ENCODE measurements around the gene PTPRE.

The PTPRE gene

GRCh38 chr10:128056303-128057050, 149.6 kb downstream of the PTPRE start:
- no peaks in the 10 kb centered on the region for H3K27me3 ChIP-seq (ENCODE audit: insufficient read depth, poor library complexity, severe bottlenecking)
- no peak for ATAC-seq (ENCODE audit: low read depth)
- peaks cover 25% of the 10 kb centered on the region for H3K36me3 ChIP-seq (ENCODE audit: low read depth)
- TF ChIP-seq CTCF (IDR thresholded peaks at IDR 0.05; ENCODE audit: poor library complexity, severe bottlenecking), result no peak
- no peak overlapping the region for H3K4me3 ChIP-seq (ENCODE audit: severe bottlenecking)
- H3K4me1 ChIP-seq (ENCODE audit: insufficient read depth, poor library complexity, severe bottlenecking), result peaks cover 5% of the 10 kb centered on the region
- DNase-seq (ENCODE audit: low spot score), result no peak
- no peak overlapping the region for H3K27ac ChIP-seq (ENCODE audit: poor library complexity, severe bottlenecking)
- H3K9me3 ChIP-seq (ENCODE audit: severe bottlenecking), result no peaks in the 10 kb centered on the region

- H3K4me3 ChIP-seq (ENCODE audit: severe bottlenecking), result no peak overlapping the region
- no peaks in the 10 kb centered on the region for H3K27me3 ChIP-seq (ENCODE audit: insufficient read depth, poor library complexity, severe bottlenecking)
- no peak for TF ChIP-seq CTCF (IDR thresholded peaks at IDR 0.05; ENCODE audit: poor library complexity, severe bottlenecking)
- peaks cover 22% of the 10 kb centered on the region for H3K36me3 ChIP-seq (ENCODE audit: low read depth)
- DNase-seq (ENCODE audit: low spot score) (no peak), ATAC-seq (ENCODE audit: low read depth) (no peak)
- H3K9me3 ChIP-seq (ENCODE audit: severe bottlenecking), result no peaks in the 10 kb centered on the region
- no peak overlapping the region for H3K27ac ChIP-seq (ENCODE audit: poor library complexity, severe bottlenecking)
- peaks cover 5% of the 10 kb centered on the region for H3K4me1 ChIP-seq (ENCODE audit: insufficient read depth, poor library complexity, severe bottlenecking)
Measured at GRCh38 chr10:128058106-128058749, 151.3 kb downstream of the PTPRE start.

DNA sequence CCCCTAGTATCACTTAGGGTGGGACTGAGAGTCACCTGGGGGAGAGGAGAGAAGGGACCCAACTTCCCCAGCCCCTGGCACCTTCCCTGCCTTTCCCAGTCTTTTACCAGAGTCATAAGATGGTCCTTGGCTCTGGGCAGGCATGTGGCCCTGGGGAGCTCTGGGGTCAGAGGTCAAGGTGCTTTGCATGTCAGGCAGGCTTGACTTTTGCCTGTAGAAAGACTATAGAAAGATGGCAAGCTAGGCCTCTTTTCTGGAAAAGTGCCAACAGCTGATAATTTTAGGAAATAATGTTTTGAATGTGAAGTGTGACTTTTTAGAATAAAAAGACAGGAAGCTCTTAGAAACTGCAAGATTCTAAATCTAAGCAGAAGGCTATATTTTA, 151.8 kb downstream of the PTPRE start:
- H3K4me3 ChIP-seq (ENCODE audit: severe bottlenecking), result no peak overlapping the region

GRCh38 chr10:128059266-128059981, 152.5 kb downstream of the PTPRE start:
- H3K4me1 ChIP-seq (ENCODE audit: insufficient read depth, poor library complexity, severe bottlenecking), result peaks cover 10% of the 10 kb centered on the region
- no peak overlapping the region for H3K27ac ChIP-seq (ENCODE audit: poor library complexity, severe bottlenecking)
- H3K27me3 ChIP-seq (ENCODE audit: insufficient read depth, poor library complexity, severe bottlenecking), result no peaks in the 10 kb centered on the region
- TF ChIP-seq CTCF (IDR thresholded peaks at IDR 0.05; ENCODE audit: poor library complexity, severe bottlenecking), result no peak
- no peaks in the 10 kb centered on the region for H3K9me3 ChIP-seq (ENCODE audit: severe bottlenecking)
- peaks cover 22% of the 10 kb centered on the region for H3K36me3 ChIP-seq (ENCODE audit: low read depth)
- DNase-seq (ENCODE audit: low spot score), result no peak
- H3K4me3 ChIP-seq (ENCODE audit: severe bottlenecking), result no peak overlapping the region
- ATAC-seq (ENCODE audit: low read depth), result no peak

More for the DNA sequence above, 151.8 kb downstream of the PTPRE start:
- DNase-seq (ENCODE audit: low spot score) (no peak), ATAC-seq (ENCODE audit: low read depth) (no peak)
- peaks cover 8% of the 10 kb centered on the region for H3K4me1 ChIP-seq (ENCODE audit: insufficient read depth, poor library complexity, severe bottlenecking)
- H3K36me3 ChIP-seq (ENCODE audit: low read depth), result peaks cover 22% of the 10 kb centered on the region
- no peak for TF ChIP-seq CTCF (IDR thresholded peaks at IDR 0.05; ENCODE audit: poor library complexity, severe bottlenecking)
- H3K9me3 ChIP-seq (ENCODE audit: severe bottlenecking), result no peaks in the 10 kb centered on the region
- H3K27me3 ChIP-seq (ENCODE audit: insufficient read depth, poor library complexity, severe bottlenecking), result no peaks in the 10 kb centered on the region
- H3K27ac ChIP-seq (ENCODE audit: poor library complexity, severe bottlenecking), result no peak overlapping the region
